DMS 273 (cell line): ENCODE measurements around the gene SLC6A1.

ENCODE experiments used
- DNase-seq: peaks from one replicate; lab custom pipeline; 2025; ENCODE audit not compliant: unreplicated experiment; lab: John Stamatoyannopoulos, UW

Gene SLC6A1

GRCh38 chr3:11015369-11015768, 22.8 kb downstream of the SLC6A1 start:
- no peak for DNase-seq

GRCh38 chr3:11016727-11017126, 24.2 kb downstream of the SLC6A1 start:
- no peak for DNase-seq

GRCh38 chr3:11019116-11019819, 26.7 kb downstream of the SLC6A1 start:
- no peak for DNase-seq

- no peak for DNase-seq
Measured at GRCh38 chr3:11020764-11021163, 28.2 kb downstream of the SLC6A1 start.

GRCh38 chr3:11021611-11022011, 29.1 kb downstream of the SLC6A1 start:
- no peak for DNase-seq

- DNase-seq = no peak
Measured at GRCh38 chr3:11022115-11022514, 29.6 kb downstream of the SLC6A1 start.

- DNase-seq = no peak
Measured at GRCh38 chr3:11024181-11024580, 31.6 kb downstream of the SLC6A1 start.

- no peak for DNase-seq
Measured at GRCh38 chr3:11029948-11030347, 37.4 kb downstream of the SLC6A1 start.

- no peak for DNase-seq
Measured at GRCh38 chr3:11033871-11034270, 41.3 kb downstream of the SLC6A1 start.

- no peak for DNase-seq
Measured at GRCh38 chr3:11034309-11034985, 41.9 kb downstream of the SLC6A1 start.

GRCh38 chr3:11035757-11036505, 43.4 kb downstream of the SLC6A1 start:
- no peak for DNase-seq

- no peak for DNase-seq
Measured at GRCh38 chr3:11037241-11037873, 44.8 kb downstream of the SLC6A1 start.

GRCh38 chr3:11037976-11038375, 45.4 kb downstream of the SLC6A1 start:
- DNase-seq = no peak

- DNase-seq = no peak
Measured at GRCh38 chr3:11045536-11045935, 53.0 kb downstream of the SLC6A1 start.

- no peak for DNase-seq
Measured at GRCh38 chr3:11047500-11047899, 55.0 kb downstream of the SLC6A1 start.

- DNase-seq = no peak
Measured at GRCh38 chr3:11050666-11051323, 58.2 kb downstream of the SLC6A1 start.

GRCh38 chr3:11053926-11054503, 61.5 kb downstream of the SLC6A1 start:
- no peak for DNase-seq

- no peak for DNase-seq
Measured at GRCh38 chr3:11054739-11055438, 62.3 kb downstream of the SLC6A1 start.

GRCh38 chr3:11055496-11055895, 62.9 kb downstream of the SLC6A1 start:
- DNase-seq = no peak

GRCh38 chr3:11056531-11057050, 64.0 kb downstream of the SLC6A1 start:
- no peak for DNase-seq
